Keratinocyte (primary cell): ENCODE measurements around the gene PUS3. TPM values are rescaled to one million over a fixed set of nuclear protein-coding genes. Genes with fewer than 3 reads are reported as not detected.

Experiments used
- DNase-seq: peaks from one replicate; pipeline ENCODE4 v3.0.0-alpha.2; 2011; ENCODE audit warnings: low read depth, missing footprints, low spot score
- FAIRE-seq: peaks from 2 replicates; lab custom pipeline; 2011; peaks lifted over from hg19 to GRCh38; lab: Jason Lieb, UNC
- H2AFZ ChIP-seq: 2 replicates; pipeline ENCODE4 v1.6.0; 2012; ENCODE audit warnings: low read length, control low read depth, inconsistent platforms; ENCODE audit not compliant: control insufficient read depth
- H3K27ac ChIP-seq: 2 replicates; pipeline ENCODE4 v1.5.1; 2011; ENCODE audit warnings: low read length; ENCODE audit not compliant: control insufficient read depth, insufficient read depth
- H3K27me3 ChIP-seq: 3 replicates; pipeline ENCODE4 v1.6.0; 2011; ENCODE audit warnings: low read length; ENCODE audit not compliant: control insufficient read depth, insufficient read depth; ENCODE audit errors: extremely low read depth
- H3K36me3 ChIP-seq, 2 experiments: 2 replicates in 1 of 2; 3 replicates in 1 of 2; pipeline ENCODE4 v1.5.1; 2011; ENCODE audit warnings: low read length in 2 of 2, mild to moderate bottlenecking in 1 of 2; ENCODE audit not compliant: control insufficient read depth in 2 of 2, insufficient read depth in 2 of 2; ENCODE audit errors: extremely low read depth in 1 of 2
- H3K4me1 ChIP-seq: 3 replicates; pipeline ENCODE4 v1.5.1; 2011; ENCODE audit warnings: low read length; ENCODE audit not compliant: control insufficient read depth, insufficient read depth; ENCODE audit errors: extremely low read depth
- H3K4me2 ChIP-seq: 3 replicates; pipeline ENCODE4 v1.6.0; 2011; ENCODE audit warnings: low read depth, low read length; ENCODE audit not compliant: control insufficient read depth, insufficient read depth; ENCODE audit errors: extremely low read depth
- H3K4me3 ChIP-seq, 3 experiments: fragments of 200-600 bp in 1 of 3; sonication (generic) in 1 of 3; 2 replicates in 2 of 3; 3 replicates in 1 of 3; pipeline ENCODE4 v1.5.1; 2011 to 2016; ENCODE audit warnings: low read length in 3 of 3, mild to moderate bottlenecking in 3 of 3, control low read depth in 2 of 3, inconsistent platforms in 1 of 3, low read depth in 1 of 3, mixed read lengths in 1 of 3, mixed run types in 1 of 3, moderate library complexity in 1 of 3; ENCODE audit not compliant: control insufficient read depth in 2 of 3, insufficient read depth in 2 of 3; ENCODE audit errors: extremely low read depth in 1 of 3
- H3K79me2 ChIP-seq: 2 replicates; pipeline ENCODE4 v1.6.0; 2012; ENCODE audit warnings: low read length; ENCODE audit not compliant: control insufficient read depth, insufficient read depth
- H3K9ac ChIP-seq: 3 replicates; pipeline ENCODE4 v1.6.0; 2011; ENCODE audit warnings: low read length; ENCODE audit not compliant: control insufficient read depth, insufficient read depth; ENCODE audit errors: extremely low read depth
- H3K9me1 ChIP-seq: 3 replicates; pipeline ENCODE4 v1.6.0; 2011; ENCODE audit warnings: low read length; ENCODE audit not compliant: control insufficient read depth, insufficient read depth; ENCODE audit errors: extremely low read depth
- H3K9me3 ChIP-seq: 2 replicates; pipeline ENCODE4 v1.5.1; 2012; ENCODE audit warnings: low read depth, low read length; ENCODE audit not compliant: control insufficient read depth
- H4K20me1 ChIP-seq: 3 replicates; pipeline ENCODE4 v1.6.0; 2011; ENCODE audit warnings: low read length; ENCODE audit not compliant: control insufficient read depth, insufficient read depth; ENCODE audit errors: extremely low read depth
- CTCF ChIP-seq, 3 experiments: IDR thresholded peaks in 1 of 3; conservative IDR thresholded peaks in 1 of 3; optimal IDR thresholded peaks in 1 of 3; 2 replicates in 2 of 3; 3 replicates in 1 of 3; pipeline versions ENCODE3 to v1.5.1; 2011; ENCODE audit warnings: low read length in 3 of 3, mild to moderate bottlenecking in 3 of 3, moderate library complexity in 2 of 3, control low read depth in 1 of 3, inconsistent platforms in 1 of 3; ENCODE audit not compliant: insufficient read depth in 2 of 3; ENCODE audit errors: extremely low read depth in 1 of 3
- EZH2 ChIP-seq: IDR thresholded peaks from one replicate; pipeline ENCODE4 v1.6.1; 2012; ENCODE audit warnings: inconsistent platforms, mild to moderate bottlenecking, low read length, moderate library complexity
- dilution Hi-C: fragments of 300-500 bp; cut with MboI; formaldehyde crosslinking; loops from one replicate; pipeline ENCODE4 v1.7.0; 2020; ENCODE audit warnings: low sequenced_read_pairs; ENCODE audit not compliant: extremely low pct_ligation_motif_present
- polyA plus RNA-seq, 5 experiments: library from polyadenylated mRNA; depleted of rRNA in 3 of 5; stranded (reverse) in 3 of 5; stranded (forward) in 1 of 5; unstranded in 1 of 5; fragments of >200 nt; gene quantifications; 1 replicate in 1 of 5; 2 replicates in 3 of 5; 3 replicates in 1 of 5; pipeline versions ENCODE4 v1.2.1 to v1.2.3, GENCODE V29; 2011 to 2012; ENCODE audit warnings: missing spikeins in 2 of 5, low read depth in 1 of 5, low replicate concordance in 1 of 5

Gene PUS3
- polyA plus RNA-seq, 1 donor (not counting 4 experiments of a cell fraction or from before 2014, with no cell fraction given), result 11.8 TPM

GRCh38 chr11:125926682-125927081 is 23.7 kb upstream of the PUS3 start:
- H3K4me2 ChIP-seq, result no peak overlapping the region
- H3K27me3 ChIP-seq, result peaks cover 15% of the 10 kb centered on the region
- no peak for DNase-seq
- no peaks in the 10 kb centered on the region for H3K36me3 ChIP-seq
- H2AFZ ChIP-seq, result no peak overlapping the region
- H4K20me1 ChIP-seq, result no peaks in the 10 kb centered on the region
- H3K4me3 ChIP-seq, result no peak overlapping the region
- no peak for FAIRE-seq
- H3K27ac ChIP-seq, result no peak overlapping the region
- H3K4me1 ChIP-seq, result no peaks in the 10 kb centered on the region
- TF ChIP-seq CTCF (optimal IDR thresholded peaks at IDR 0.05 in 1 of 3, IDR thresholded peaks at IDR 0.05 in 1 of 3, conservative IDR thresholded peaks at IDR 0.05 in 1 of 3; ENCODE audit: extremely low read depth in 1 of 3, insufficient read depth in 2 of 3, low read length in 3 of 3) (no peak), EZH2 (no peak)
- no peaks in the 10 kb centered on the region for H3K9me1 ChIP-seq
- H3K9me3 ChIP-seq, result no peaks in the 10 kb centered on the region
- dilution Hi-C loops, result loop anchor here (25.0 kb wide), 1 partner anchor 286 kb away; the partner anchor contains the start of genes FAM118B and RPUSD4
- no peaks in the 10 kb centered on the region for H3K79me2 ChIP-seq
- no peak overlapping the region for H3K9ac ChIP-seq

GRCh38 chr11:125925804-125926203 is 22.8 kb upstream of the PUS3 start:
- Histone ChIP-seq H3K4me1 (no peaks in the 10 kb centered on the region), H3K9me3 (no peaks in the 10 kb centered on the region), H3K27ac (no peak overlapping the region), H3K9me1 (no peaks in the 10 kb centered on the region), H3K9ac (no peak overlapping the region), H2AFZ (no peak overlapping the region), H3K4me3 (no peak overlapping the region), H3K79me2 (no peaks in the 10 kb centered on the region), H3K36me3 (no peaks in the 10 kb centered on the region), H4K20me1 (no peaks in the 10 kb centered on the region), H3K27me3 (peaks cover 8% of the 10 kb centered on the region), H3K4me2 (no peak overlapping the region)
- dilution Hi-C loops, result loop anchor here (25.0 kb wide), 1 partner anchor 286 kb away; the partner anchor contains the start of genes FAM118B and RPUSD4
- FAIRE-seq, result no peak
- DNase-seq, result no peak
- no peak for TF ChIP-seq EZH2
- no peak for TF ChIP-seq CTCF (optimal IDR thresholded peaks at IDR 0.05 in 1 of 3, IDR thresholded peaks at IDR 0.05 in 1 of 3, conservative IDR thresholded peaks at IDR 0.05 in 1 of 3; ENCODE audit: extremely low read depth in 1 of 3, insufficient read depth in 2 of 3, low read length in 3 of 3)
